Left lobe of liver (tissue), 2 donors: ENCODE data around the gene PHAF1. TPM values are rescaled to one million over a fixed set of nuclear protein-coding genes. Genes with fewer than 3 reads are reported as not detected.

Source experiments
- ATAC-seq: fragments of 200-7000 bp; cut with Tn5 transposase; one replicate; pipeline ENCODE4 v1.9.1; 2020; ENCODE audit warnings: mild to moderate bottlenecking, moderate library complexity
- DNase-seq: peaks from one replicate; pipeline ENCODE4 v3.0.0-alpha.2; 2020; ENCODE audit warnings: low spot score
- total RNA-seq: library from RNA; stranded (reverse); gene quantifications from one replicate; pipeline ENCODE4 v1.2.1, GENCODE V29; 2021
- donor health status: DM: no; HTN: no; CAD: no; lungs with moderate emphysema.
- donor health status: DM: no; HTN: yes; CAD: no.

PHAF1 gene
- total RNA-seq, 1 donor from 2014 or later: 29.1 TPM

GRCh38 chr16:67191995-67192681 lies 82.4 kb downstream of the PHAF1 start, which contains the start of gene E2F4:
E2F4 (plus strand) TSS chr16:67192155; CDS start chr16:67192228, 73 bp downstream.
- ATAC-seq: peak; percentile 95
- peak; percentile 93 for DNase-seq

- ATAC-seq (no peak), DNase-seq (no peak)
Measured at GRCh38 chr16:67192781-67193361, 83.1 kb downstream of the PHAF1 start.

DNA sequence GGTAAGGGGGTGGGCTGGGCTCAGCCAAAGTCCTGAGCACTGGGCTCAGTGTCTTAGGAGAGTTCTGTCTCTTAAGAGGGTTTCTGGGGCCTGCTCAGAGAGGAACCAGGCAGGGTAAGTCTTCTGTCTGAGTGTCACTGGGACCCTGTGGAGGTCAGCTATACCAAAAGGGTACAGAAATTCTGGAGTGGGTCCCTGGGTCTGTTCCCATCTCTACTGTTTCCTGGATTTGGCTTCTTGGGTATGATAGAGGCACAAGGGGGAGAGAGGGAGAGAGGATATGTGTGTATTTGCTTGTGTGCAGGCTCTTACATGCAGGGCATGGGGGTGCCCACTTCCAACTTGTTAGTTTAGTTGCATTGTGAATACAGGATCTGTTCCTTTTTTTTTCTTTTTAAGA lies 83.8 kb downstream of the PHAF1 start:
- no peak for DNase-seq
- ATAC-seq: no peak

DNA sequence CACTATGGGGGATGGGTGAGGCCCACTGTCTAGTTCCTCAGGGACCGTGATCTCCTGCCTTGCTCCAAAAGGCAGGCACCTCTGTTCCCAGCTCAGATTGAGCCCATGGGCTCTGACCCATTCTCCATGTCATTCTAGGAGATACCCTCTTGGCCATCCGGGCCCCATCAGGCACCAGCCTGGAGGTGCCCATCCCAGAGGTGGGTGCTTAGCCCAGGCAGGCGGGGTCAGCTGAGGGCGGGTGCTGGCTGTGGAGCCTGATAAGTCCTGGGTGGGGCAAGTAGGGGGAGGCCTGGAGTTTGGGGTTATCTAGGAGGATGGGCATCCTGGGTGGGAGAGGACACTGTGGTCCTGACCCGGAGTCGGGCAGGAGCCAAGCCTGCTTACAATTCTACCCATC lies 84.5 kb downstream of the PHAF1 start:
- no peak for ATAC-seq
- DNase-seq: no peak

DNA sequence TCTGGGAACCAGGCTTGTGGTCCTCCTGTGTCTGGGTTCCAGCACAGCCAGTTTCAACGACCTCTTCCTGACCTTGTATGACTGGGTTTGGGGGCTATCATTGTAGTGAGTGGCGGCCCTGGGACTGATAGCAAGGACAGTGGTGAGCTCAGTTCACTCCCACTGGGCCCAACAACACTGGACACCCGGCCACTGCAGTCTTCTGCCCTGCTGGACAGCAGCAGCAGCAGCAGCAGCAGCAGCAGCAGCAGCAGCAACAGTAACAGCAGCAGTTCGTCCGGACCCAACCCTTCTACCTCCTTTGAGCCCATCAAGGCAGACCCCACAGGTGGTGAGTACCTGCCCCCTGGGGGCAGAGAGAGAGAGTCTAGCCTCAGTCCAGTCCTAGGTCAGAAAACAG lies 85.9 kb downstream of the PHAF1 start:
- DNase-seq: no peak
- ATAC-seq: no peak

GRCh38 chr16:67196881-67197280 lies 87.1 kb downstream of the PHAF1 start:
- DNase-seq: no peak
- ATAC-seq: no peak

DNA sequence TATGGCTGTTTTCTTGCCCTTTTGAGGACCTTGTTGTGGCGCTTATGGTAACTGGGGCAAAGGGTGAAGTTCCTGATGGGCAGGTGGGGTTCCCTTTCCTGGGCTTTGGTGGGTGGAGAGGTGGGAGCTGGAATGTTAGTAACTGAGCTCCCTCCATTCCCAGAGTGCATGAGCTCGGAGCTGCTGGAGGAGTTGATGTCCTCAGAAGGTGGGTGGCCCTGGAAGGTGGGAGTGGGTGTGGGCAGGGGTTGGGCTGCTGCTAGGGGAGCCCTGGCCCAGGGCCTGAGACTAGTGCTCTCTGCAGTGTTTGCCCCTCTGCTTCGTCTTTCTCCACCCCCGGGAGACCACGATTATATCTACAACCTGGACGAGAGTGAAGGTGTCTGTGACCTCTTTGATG lies 88.0 kb downstream of the PHAF1 start:
- DNase-seq: no peak
- ATAC-seq: no peak

Other genes starting within 250 kb of the PHAF1 start
- 12.3 TPM for gene PDP2, start 229.4 kb upstream of the PHAF1 start, total RNA-seq
- not detected for gene CDH16, start 191.1 kb upstream of the PHAF1 start, total RNA-seq
- gene RRAD, start 184.4 kb upstream of the PHAF1 start, total RNA-seq: 0.98 TPM
- gene CIAO2B, start 175.5 kb upstream of the PHAF1 start, total RNA-seq: 42.6 TPM
- 286 TPM for gene CES2, start 174.4 kb upstream of the PHAF1 start, total RNA-seq
- 80.3 TPM for gene CES3, start 148.7 kb upstream of the PHAF1 start, total RNA-seq
- 67.7 TPM for gene CES4A, start 121.4 kb upstream of the PHAF1 start, total RNA-seq
- 12.2 TPM for gene CBFB, start 80.8 kb upstream of the PHAF1 start, total RNA-seq
- gene B3GNT9, start 41.1 kb downstream of the PHAF1 start, total RNA-seq: 1.6 TPM
- gene TRADD, start 50.0 kb downstream of the PHAF1 start, total RNA-seq: 12.1 TPM
- gene FBXL8, start 50.0 kb downstream of the PHAF1 start, total RNA-seq: 20.6 TPM
- gene HSF4, start 54.8 kb downstream of the PHAF1 start, total RNA-seq: 60.5 TPM
- gene NOL3, start 60.6 kb downstream of the PHAF1 start, total RNA-seq: 40.7 TPM
- 14.9 TPM for gene MATCAP1, start 74.0 kb downstream of the PHAF1 start, total RNA-seq
- 1.8 TPM for gene EXOC3L1, start 80.2 kb downstream of the PHAF1 start, total RNA-seq
- 19.0 TPM for gene E2F4, start 82.2 kb downstream of the PHAF1 start, total RNA-seq
- gene ELMO3, start 89.2 kb downstream of the PHAF1 start, total RNA-seq: 5.2 TPM
- gene TMEM208, start 117.2 kb downstream of the PHAF1 start, total RNA-seq: 44.9 TPM
- gene FHOD1, start 137.5 kb downstream of the PHAF1 start, total RNA-seq: 5.9 TPM
- gene SLC9A5, start 139.0 kb downstream of the PHAF1 start, total RNA-seq: 0.30 TPM
- 0.20 TPM for gene PLEKHG4, start 169.6 kb downstream of the PHAF1 start, total RNA-seq
- not detected for gene KCTD19, start 216.8 kb downstream of the PHAF1 start, total RNA-seq
- 0.25 TPM for gene LRRC36, start 216.9 kb downstream of the PHAF1 start, total RNA-seq